KOPT-K1 (cell line): Measurements from ENCODE around the gene DDX39B.
A peak's percentile ranks its signal among the peaks of the same experiment; 100 is the strongest.

Experiments
- H3K27ac ChIP-seq: fragments of 200-600 bp; sonication (generic); 2 replicates; pipeline ENCODE4 v1.5.1; 2016; ENCODE audit warnings: antibody characterized with exemption, mild to moderate bottlenecking, low read depth, low read length; ENCODE audit not compliant: poor library complexity, severe bottlenecking
- H3K36me3 ChIP-seq: fragments of 200-600 bp; sonication (generic); 2 replicates; pipeline ENCODE4 v1.5.1; 2017; ENCODE audit warnings: antibody characterized with exemption, mild to moderate bottlenecking, low read length, moderate library complexity; ENCODE audit not compliant: insufficient read depth
- H3K9me3 ChIP-seq: fragments of 200-600 bp; sonication (generic); 2 replicates; pipeline ENCODE4 v1.5.1; 2017; ENCODE audit warnings: antibody characterized with exemption, low read length, mild to moderate bottlenecking; ENCODE audit not compliant: insufficient read depth, poor library complexity, severe bottlenecking

Gene DDX39B

DNA sequence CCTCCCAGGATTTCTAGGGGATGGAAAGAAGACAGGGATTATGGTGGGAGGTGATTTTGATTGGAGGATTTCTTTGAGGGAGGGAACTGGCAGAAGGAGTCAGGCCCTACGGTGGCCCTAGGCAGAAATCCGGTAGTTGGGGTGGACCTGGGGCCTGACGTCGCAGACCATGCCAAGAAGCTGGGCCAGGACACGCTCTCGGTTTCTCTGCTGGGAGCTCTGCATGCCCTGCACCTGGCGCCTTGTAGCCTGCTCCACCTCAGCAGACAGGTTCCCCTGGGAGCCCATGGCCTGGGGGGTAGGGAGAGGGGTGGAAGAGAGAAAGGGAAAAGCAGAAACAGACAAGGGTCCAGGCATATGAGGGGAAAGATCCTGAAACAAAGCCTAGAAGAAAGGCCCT, 3.5 kb upstream of the DDX39B start:
- Histone ChIP-seq H3K9me3 (no peaks in the 10 kb centered on the region), H3K36me3 (peaks cover 20% of the 10 kb centered on the region), H3K27ac (no peak overlapping the region)

DNA sequence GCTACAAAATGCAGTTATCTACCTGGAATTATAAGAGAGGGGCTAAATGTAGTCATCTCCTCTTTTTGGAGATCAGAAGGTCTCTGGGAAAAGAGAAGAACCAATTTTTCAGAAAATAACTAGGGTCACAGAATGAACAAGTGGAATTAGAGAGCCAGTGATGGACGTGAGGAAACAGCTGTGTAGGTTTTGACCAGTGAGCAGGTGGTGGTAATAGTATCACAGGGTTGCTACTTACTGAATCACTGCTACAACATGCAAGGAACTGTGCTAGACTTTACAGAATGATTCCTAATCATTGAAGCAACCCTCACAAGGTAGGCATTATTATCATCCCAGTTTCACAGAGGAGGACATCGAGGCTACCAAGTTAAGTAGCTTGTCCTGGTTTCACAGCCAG, 2.9 kb upstream of the DDX39B start:
- no peak overlapping the region for H3K27ac ChIP-seq
- H3K36me3 ChIP-seq: peaks cover 20% of the 10 kb centered on the region
- no peaks in the 10 kb centered on the region for H3K9me3 ChIP-seq

DNA sequence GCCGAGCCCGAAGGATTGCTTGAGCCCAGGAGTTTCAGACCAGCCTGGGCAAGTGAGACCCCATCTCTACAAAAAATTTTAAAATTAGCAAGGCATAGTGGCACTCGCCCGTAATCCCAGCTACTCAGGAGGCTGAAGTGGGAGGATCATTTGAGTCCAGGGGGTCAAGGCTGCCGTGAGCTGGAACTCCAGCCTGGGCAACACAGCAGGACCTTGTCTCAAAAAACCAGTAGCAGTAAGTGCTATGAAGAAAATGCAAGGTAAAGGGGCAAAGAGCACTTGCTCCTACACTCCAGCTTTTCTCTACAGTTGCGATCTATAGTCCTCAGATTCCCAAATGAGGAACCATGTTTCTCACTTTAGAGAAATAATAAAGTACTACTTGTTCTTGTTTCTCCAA, 1.8 kb upstream of the DDX39B start:
- no peak overlapping the region for H3K27ac ChIP-seq
- H3K9me3 ChIP-seq: no peaks in the 10 kb centered on the region
- H3K36me3 ChIP-seq: peaks cover 21% of the 10 kb centered on the region

DNA sequence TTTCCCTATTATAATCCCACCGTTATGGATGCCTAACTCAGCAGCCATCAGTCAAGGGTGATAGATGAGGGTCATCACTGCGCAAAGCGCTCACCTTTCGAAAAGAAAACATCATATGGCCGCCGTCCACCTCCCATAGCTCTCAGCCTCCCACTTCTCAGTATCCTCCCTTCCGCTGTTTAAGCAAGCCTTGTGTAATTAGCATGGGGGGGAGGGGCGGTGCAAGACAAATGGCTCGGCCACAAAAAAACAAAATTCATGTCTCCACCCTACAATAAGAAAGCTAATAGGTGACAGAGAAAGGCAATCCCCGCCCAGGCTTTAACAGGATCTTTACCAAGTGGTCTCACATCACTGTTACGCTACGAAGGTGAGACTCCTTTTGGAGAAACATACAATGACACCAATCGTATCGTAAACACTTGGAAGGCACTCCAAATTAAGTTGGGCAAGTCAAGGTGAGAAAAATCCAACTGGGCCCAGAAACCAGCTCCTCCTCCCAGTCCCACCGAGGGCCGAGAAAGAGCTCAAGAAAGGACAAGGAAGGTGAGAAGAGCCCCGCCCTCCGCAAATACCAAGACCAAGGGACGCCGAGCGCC, 645 bp downstream of the DDX39B start:
- Histone ChIP-seq H3K9me3 (no peaks in the 10 kb centered on the region), H3K27ac (peak overlapping the region; percentile 97), H3K36me3 (peaks cover 46% of the 10 kb centered on the region)

DNA sequence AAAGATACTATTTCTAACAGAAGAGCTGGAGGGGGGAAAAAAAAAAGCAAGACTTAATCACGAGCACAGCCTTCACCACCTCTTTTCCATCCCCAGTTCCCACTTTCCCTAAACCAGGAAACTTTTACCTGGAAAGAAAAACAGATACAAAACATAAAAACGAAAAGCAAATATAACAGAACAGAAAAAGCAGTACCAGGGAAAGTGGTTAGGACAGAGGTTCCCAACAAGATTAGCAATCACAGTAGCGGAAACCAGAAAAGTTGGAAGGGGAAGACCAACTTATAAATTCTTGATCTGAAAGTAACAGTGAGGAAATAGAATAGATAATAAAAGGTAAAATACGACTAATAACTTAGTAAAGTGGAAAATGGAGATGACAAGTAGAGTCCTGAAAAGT, 1.2 kb downstream of the DDX39B start:
- Histone ChIP-seq H3K9me3 (no peaks in the 10 kb centered on the region), H3K27ac (peak overlapping the region; percentile 97), H3K36me3 (peaks cover 51% of the 10 kb centered on the region)

DNA sequence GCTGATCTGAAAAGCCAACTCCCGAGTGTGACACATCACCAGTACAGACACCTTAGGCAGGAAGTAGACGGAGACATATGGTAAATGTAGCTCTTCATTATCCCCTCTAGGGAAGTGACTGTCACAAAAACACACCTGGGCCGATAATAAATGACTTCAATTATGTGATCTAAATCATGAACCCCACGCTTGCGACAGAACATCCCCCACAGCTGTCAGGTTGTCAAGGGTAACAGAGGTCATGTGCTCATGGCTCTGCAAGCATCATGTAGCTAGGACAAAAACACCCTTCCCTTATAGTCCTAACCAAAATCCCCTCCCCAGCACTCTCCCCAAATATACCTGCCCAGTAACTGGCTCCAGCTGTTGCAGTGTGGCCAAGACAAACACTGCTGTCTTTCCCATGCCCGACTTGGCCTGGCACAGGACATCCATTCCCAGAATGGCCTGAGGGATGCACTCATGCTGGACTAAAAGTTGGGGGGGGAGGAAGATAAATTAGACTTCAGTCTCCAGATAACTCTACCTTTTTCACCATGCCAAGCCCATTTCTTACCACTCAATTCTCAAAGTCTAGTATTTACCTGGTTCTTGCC, 2.9 kb downstream of the DDX39B start:
- Histone ChIP-seq H3K36me3 (peaks cover 68% of the 10 kb centered on the region), H3K27ac (no peak overlapping the region), H3K9me3 (no peaks in the 10 kb centered on the region)

DNA sequence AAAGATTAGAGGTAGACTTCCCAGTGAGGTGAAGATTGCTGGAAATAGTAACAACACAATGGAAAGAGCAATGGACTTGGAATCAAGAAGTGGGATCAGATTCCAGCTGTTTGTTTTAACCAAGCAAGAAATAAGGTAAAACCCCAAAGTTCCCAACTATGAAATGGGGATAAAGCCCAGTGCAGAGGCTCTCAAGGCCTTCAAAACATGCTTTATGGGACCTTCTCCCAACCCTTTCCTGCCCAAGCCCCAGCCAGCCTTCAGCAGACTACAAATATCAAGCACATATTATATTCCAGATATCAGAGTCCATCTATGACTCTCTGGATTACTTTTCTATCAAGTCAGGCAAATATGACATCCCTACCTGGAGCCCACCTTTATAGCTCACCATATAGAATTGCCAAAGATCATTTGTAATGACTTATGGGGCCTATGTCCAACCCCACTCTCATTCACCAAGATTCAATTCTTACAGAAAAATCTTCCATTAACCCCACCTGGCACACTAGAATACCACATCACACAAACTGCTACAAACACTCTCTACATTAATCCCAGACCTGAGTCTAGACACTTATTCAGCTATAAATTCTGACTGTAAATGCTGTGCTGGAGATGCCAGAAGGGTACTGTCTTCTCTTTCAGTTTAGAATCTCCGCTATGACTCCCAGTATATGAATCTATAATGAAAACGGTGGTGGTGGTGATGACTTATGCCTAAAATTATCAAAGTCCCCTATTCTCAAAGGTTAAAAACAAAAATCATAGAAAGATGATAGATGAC, 6.1 kb downstream of the DDX39B start:
- Histone ChIP-seq H3K9me3 (no peaks in the 10 kb centered on the region), H3K27ac (no peak overlapping the region), H3K36me3 (peaks cover 100% of the 10 kb centered on the region)

DNA sequence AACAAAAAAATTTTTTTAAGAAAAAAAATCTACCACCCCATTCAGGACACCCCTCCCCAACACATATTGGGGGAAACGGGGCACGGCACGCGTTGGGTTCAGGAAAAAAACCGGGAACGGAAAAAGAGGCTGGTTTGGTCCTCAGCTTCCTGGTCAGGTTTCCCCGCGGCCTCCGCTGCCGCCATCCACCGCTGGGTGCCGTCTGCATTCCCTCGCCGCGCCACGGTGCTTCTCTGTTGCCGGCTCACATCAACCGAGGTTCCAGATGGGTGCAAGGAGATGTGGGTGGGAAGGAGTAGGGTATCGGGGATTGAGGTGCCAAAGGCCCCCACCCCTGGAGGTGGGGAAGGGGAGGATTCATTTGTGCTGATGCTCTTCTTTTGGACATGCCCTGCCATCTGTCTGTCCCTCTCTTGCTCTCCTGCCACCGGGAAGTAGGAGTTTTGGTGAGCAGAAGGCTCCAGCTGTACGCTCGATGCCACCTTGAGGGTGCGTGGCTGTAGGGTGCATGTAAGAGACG, 7.2 kb downstream of the DDX39B start:
- no peak overlapping the region for H3K27ac ChIP-seq
- H3K9me3 ChIP-seq: no peaks in the 10 kb centered on the region
- H3K36me3 ChIP-seq: peaks cover 100% of the 10 kb centered on the region

DNA sequence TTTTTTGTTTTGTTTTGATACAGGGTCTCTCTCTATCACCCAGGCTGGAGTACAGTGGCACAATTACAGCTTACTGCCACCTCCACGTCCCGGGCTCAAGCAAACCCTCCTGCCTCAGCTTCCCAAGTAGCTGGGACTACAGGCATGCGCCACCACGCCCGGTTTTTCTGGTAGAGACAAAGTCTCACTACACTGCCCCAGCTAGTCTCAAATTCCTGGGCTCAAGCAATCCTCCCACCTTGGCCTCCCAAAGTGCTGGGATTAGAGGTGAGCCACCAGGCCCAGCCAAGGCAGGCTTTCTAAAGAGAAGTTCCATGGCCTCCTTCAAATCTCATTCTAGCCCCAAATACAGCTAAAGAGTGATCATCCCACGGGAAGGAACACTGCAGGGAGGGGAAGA, 7.8 kb downstream of the DDX39B start:
- Histone ChIP-seq H3K9me3 (no peaks in the 10 kb centered on the region), H3K36me3 (peaks cover 100% of the 10 kb centered on the region), H3K27ac (no peak overlapping the region)

DNA sequence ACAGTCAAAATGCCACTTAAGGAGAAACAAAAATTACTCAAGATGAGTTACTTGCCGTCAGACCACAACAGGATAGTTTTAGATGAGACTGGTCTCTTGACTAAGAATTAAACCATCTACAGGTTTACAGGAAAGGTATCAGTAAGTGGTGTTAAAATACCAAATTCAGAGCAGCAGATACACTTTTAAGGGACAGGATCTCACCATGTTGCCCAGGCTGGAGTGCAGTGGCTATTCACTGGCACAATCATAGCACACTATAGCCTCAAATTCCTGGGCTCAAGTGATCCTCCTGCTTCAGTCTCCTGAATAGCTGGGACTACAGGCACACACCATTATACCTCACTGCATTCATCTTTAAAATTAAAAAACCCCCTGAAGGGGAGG, 8.4 kb downstream of the DDX39B start:
- H3K36me3 ChIP-seq: peaks cover 100% of the 10 kb centered on the region
- no peak overlapping the region for H3K27ac ChIP-seq
- H3K9me3 ChIP-seq: no peaks in the 10 kb centered on the region

DNA sequence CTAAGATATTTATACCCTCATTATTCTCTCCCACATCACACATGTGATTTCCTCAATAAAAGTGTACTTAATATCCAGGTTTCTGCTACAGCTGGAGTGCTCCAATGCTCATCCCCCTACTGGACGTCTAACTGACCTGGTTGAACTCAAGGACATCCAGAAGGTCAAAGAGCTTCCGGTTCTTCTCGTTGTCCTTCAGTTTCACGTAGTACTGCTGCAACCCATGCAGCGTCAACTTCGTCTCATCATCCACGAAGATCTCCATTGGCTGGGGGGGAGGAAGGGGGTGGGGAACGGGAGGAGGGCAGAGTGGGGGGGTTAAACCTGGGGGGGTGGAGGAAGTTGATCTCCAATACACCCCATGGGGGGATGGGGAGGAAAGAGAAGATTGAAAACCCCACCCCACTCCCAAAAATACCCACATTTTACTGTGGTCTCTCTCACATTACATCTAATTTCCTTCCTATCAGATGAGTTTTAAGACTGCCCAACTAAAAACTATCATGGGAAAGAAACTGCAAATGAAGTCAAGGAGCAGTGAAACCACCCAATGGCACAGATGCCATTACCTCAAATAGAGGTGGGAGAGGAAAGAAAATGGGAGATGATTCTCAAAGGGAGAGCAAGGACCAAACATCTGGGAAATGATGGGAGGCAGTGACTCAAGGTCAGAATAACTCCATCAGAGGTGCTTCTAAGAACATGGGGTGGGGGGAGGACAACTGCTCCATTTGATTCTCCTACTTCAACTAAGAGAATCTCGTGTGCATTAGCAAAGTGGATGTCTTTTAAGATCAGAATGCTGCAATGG, 9.0 kb downstream of the DDX39B start:
- H3K36me3 ChIP-seq: peaks cover 96% of the 10 kb centered on the region
- no peak overlapping the region for H3K27ac ChIP-seq
- no peaks in the 10 kb centered on the region for H3K9me3 ChIP-seq

DNA sequence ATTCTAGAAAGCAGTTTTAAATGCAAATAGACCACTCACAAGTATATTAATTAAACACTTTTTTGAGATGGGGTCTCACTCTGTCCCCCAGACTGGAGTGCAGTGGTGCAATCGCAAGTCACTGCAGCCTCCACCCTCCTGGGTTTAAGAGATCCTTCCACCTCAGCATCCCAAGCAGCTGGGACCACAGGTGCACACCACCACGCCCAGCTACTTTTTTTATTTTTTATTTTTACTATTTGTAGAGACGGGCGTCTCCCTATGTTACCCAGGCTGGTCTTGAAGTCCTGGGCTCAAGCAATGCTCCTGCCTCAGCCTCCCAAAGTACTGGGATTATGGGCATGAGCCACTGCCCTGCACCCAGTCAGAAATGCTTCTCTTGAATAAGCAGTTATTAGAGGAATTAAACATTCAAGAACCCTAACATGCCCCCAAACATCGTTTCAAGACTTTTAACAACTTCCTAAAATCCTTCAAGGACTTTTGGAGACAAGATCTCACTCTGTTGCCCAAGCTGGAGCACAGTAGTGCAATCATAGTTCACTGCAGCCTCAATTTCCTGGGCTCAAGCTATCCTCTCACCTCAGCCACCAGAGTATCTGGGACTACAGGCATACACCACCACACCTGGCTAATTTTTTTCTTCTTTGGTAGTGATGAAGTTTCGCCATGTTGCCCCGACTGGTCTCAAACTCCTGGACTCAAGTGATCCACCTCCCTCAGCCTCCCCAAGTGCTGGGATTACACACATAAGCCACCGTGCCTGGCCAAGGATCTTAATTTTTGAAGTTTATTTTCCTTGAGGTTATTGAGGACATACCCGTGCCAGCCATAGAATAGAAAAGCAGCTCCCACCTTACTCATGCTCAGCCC, 9.8 kb downstream of the DDX39B start:
- Histone ChIP-seq H3K9me3 (no peaks in the 10 kb centered on the region), H3K27ac (no peak overlapping the region), H3K36me3 (peaks cover 88% of the 10 kb centered on the region)

DNA sequence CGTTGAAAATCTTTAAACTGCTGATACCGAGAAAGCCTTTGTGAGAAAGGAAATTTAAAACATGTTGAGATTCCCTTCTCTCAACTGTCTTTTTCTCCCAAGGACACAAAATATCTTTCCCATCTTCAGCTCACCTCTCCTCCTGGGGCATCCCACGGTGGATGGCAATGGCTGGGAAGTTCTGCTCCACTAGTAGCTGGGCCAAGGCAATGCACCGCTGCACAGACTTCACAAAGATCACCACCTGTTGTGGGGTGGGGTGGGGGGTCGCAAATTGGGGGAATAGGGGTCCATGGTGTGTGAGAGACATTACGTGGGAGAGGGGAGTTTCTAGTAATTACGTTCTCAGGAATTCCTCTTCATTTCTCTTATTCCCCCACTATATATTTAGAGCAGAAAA, 10.6 kb downstream of the DDX39B start:
- no peaks in the 10 kb centered on the region for H3K9me3 ChIP-seq
- no peak overlapping the region for H3K27ac ChIP-seq
- peaks cover 79% of the 10 kb centered on the region for H3K36me3 ChIP-seq

DNA sequence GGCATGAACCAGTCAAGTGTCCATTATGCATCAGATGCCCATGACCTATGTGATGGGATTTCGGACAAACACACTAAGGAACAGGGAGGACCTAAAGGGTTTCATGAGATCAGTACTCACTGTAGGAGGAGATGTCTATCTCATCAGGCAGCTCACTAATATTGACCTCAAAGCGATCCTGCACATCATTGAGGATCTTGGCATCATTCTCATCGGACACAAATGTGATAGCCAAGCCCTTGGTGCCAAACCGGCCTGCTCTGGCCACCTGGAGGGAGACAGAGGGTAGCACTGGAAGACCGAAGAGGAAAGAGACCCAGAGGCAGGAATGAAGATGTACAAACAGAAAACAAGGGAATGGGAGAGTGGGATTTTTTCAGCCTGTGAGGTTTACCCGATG, 11.1 kb downstream of the DDX39B start:
- no peaks in the 10 kb centered on the region for H3K9me3 ChIP-seq
- H3K27ac ChIP-seq: no peak overlapping the region
- peaks cover 74% of the 10 kb centered on the region for H3K36me3 ChIP-seq
